HCT116 (cell line): ENCODE data around the gene PRLR. TPM values are rescaled to one million over a fixed set of nuclear protein-coding genes. Genes with fewer than 3 reads are reported as not detected.

Experiments used
- ATAC-seq: fragments of 200-7000 bp; cut with Tn5 transposase; 2 replicates; pipeline ENCODE4 v1.9.1; 2020; ENCODE audit warnings: mild to moderate bottlenecking, moderate library complexity
- BruUV-seq: library from RNA; stranded (reverse); fragments of 400-500 nt; replicated peaks from 2 replicates; lab custom pipeline; 2021; lab: Mats Ljungman, UMichigan
- CTCF ChIA-PET: fragments of 300-600 bp; sonication (Branson Sonifier 250); formaldehyde crosslinking; loops from one replicate; lab custom pipeline; 2021; ENCODE audit warnings: antibody characterized with exemption; lab: Charles Lee
- POLR2A ChIA-PET: fragments of 300-600, 350-600 bp; sonication (Branson Sonifier 250); formaldehyde crosslinking; loops from one replicate; lab custom pipeline; 2021; ENCODE audit warnings: antibody characterized with exemption; lab: Charles Lee
- RAD21 ChIA-PET, 2 experiments: fragments of 300-600 bp; sonication (Branson Sonifier 250); formaldehyde crosslinking; loops; one replicate each; lab custom pipeline; 2023; ENCODE audit warnings: low total read pairs in 2 of 2; ENCODE audit not compliant: uncharacterized antibody in 2 of 2, unreplicated experiment in 2 of 2, low non-redundant PET in 1 of 2; lab: Charles Lee
- DNase-seq: peaks from one replicate; pipeline ENCODE4 v3.0.0-alpha.2; 2010; ENCODE audit warnings: low read depth, low spot score
- H2AFZ ChIP-seq: fragments of 200-600 bp; shearing (Covaris generic), sonication (generic); 2 replicates; pipeline ENCODE4 v1.6.1; 2017; ENCODE audit warnings: low read depth, mixed run types, mixed read lengths, antibody characterized with exemption, low read length; ENCODE audit not compliant: poor library complexity, severe bottlenecking
- H3K27ac ChIP-seq: 2 replicates; pipeline ENCODE4 v1.5.1; 2012; ENCODE audit warnings: low read depth, low read length
- H3K27me3 ChIP-seq: fragments of 200-600 bp; sonication (generic); 2 replicates; pipeline ENCODE4 v1.6.1; 2016; ENCODE audit warnings: mixed run types, low read length, mixed read lengths; ENCODE audit not compliant: insufficient read depth
- H3K36me3 ChIP-seq, 2 experiments: fragments of 200-500 bp in 1 of 2; fragments of 200-600 bp in 1 of 2; sonication (Bioruptor generic) in 1 of 2; sonication (generic) in 1 of 2; 2 replicates each; pipeline versions ENCODE4 v1.5.1 to v1.6.1; 2014 to 2016; ENCODE audit warnings: low read length in 2 of 2, inconsistent platforms in 1 of 2, mixed read lengths in 1 of 2, mixed run types in 1 of 2; ENCODE audit not compliant: insufficient read depth in 2 of 2, control insufficient read depth in 1 of 2
- H3K4me1 ChIP-seq, 2 experiments: fragments of 200-600 bp in 1 of 2; sonication (generic) in 1 of 2; 2 replicates each; pipeline versions ENCODE4 v1.5.1 to v1.6.1; 2012 to 2017; ENCODE audit warnings: low read length in 2 of 2, inconsistent platforms in 1 of 2, mild to moderate bottlenecking in 1 of 2, mixed read lengths in 1 of 2, mixed run types in 1 of 2, moderate library complexity in 1 of 2; ENCODE audit not compliant: insufficient read depth in 2 of 2, control insufficient read depth in 1 of 2
- H3K4me2 ChIP-seq: fragments of 200-600 bp; sonication (generic); 2 replicates; pipeline ENCODE4 v1.6.1; 2017; ENCODE audit warnings: mixed run types, low read length, mixed read lengths
- H3K4me3 ChIP-seq, 2 experiments: fragments of 200-600 bp in 1 of 2; sonication (generic) in 1 of 2; replicated peaks in 1 of 2; 2 replicates each; pipeline ENCODE4 v1.5.1; 2011 to 2016; ENCODE audit warnings: low read length in 2 of 2, control low read depth in 1 of 2, low read depth in 1 of 2, mild to moderate bottlenecking in 1 of 2, mixed read lengths in 1 of 2, mixed run types in 1 of 2
- H3K79me2 ChIP-seq: fragments of 200-600 bp; sonication (generic); 2 replicates; pipeline ENCODE4 v1.6.1; 2017; ENCODE audit warnings: mild to moderate bottlenecking, mixed run types, low read length, moderate library complexity, mixed read lengths; ENCODE audit not compliant: insufficient read depth
- H3K9ac ChIP-seq: fragments of 200-600 bp; sonication (generic); 2 replicates; pipeline ENCODE4 v1.6.1; 2016; ENCODE audit warnings: low read length, mixed read lengths
- H3K9me2 ChIP-seq: fragments of 200-600 bp; sonication (generic), shearing (Covaris generic); 2 replicates; pipeline ENCODE4 v1.6.1; 2017; ENCODE audit warnings: mixed run types, mild to moderate bottlenecking, moderate library complexity; ENCODE audit not compliant: insufficient read depth
- H3K9me3 ChIP-seq, 2 experiments: fragments of 200-500 bp in 1 of 2; fragments of 200-600 bp in 1 of 2; sonication (Bioruptor generic) in 1 of 2; sonication (generic) in 1 of 2; 2 replicates each; pipeline ENCODE4 v1.6.1; 2014 to 2017; ENCODE audit warnings: low read length in 2 of 2, mixed read lengths in 2 of 2, inconsistent platforms in 1 of 2, low read depth in 1 of 2, mild to moderate bottlenecking in 1 of 2, mixed run types in 1 of 2, moderate library complexity in 1 of 2; ENCODE audit not compliant: control insufficient read depth in 1 of 2, insufficient read depth in 1 of 2
- H4K20me1 ChIP-seq: fragments of 200-600 bp; sonication (generic), shearing (Covaris generic); 2 replicates; pipeline ENCODE4 v1.6.1; 2017; ENCODE audit warnings: mixed run types, mild to moderate bottlenecking, moderate library complexity; ENCODE audit not compliant: insufficient read depth
- CBX3 ChIP-seq: IDR thresholded peaks from 2 replicates; pipeline ENCODE4 v1.6.1; 2012; ENCODE audit warnings: low read depth
- CEBPB ChIP-seq: IDR thresholded peaks from 2 replicates; pipeline ENCODE4 v1.6.1; 2012; ENCODE audit warnings: low read depth
- EGR1 ChIP-seq: IDR thresholded peaks from 2 replicates; pipeline ENCODE4 v1.6.1; 2012; ENCODE audit warnings: low read depth
- JUND ChIP-seq: IDR thresholded peaks from 2 replicates; pipeline ENCODE4 v1.6.1; 2012
- POLR2A ChIP-seq: IDR thresholded peaks from 2 replicates; pipeline ENCODE4 v1.7.0; 2011; ENCODE audit warnings: borderline replicate concordance; ENCODE audit not compliant: insufficient read depth, insufficient read length; ENCODE audit errors: extremely low read depth
- SP1 ChIP-seq: IDR thresholded peaks from 2 replicates; pipeline ENCODE4 v1.6.1; 2012; ENCODE audit warnings: low read depth
- ZNF274 ChIP-seq: fragments of 200-500 bp; sonication (Bioruptor generic); IDR thresholded peaks from 2 replicates; pipeline ENCODE4 v1.6.1; 2014; ENCODE audit warnings: mild to moderate bottlenecking, low read depth, low read length, inconsistent platforms
- intact Hi-C: fragments of 100-400 bp; cut with micrococcal nuclease; formaldehyde crosslinking; loops from 2 replicates; pipeline ENCODE4 v1.10.0; 2022
- total RNA-seq: library from RNA; stranded (reverse); gene quantifications from one replicate; pipeline ENCODE4 v1.2.1, GENCODE V29; 2021; ENCODE audit not compliant: unreplicated experiment
- TF ChIP-seq, protein P1 (sequence below): IDR thresholded peaks from 2 replicates; pipeline ENCODE4 v1.6.1; 2012; ENCODE audit warnings: low read depth
- TF ChIP-seq, protein P2 (sequence below): IDR thresholded peaks from 2 replicates; pipeline ENCODE4 v1.6.1; 2012

Gene PRLR
- total RNA-seq, 1 experiment from 2014 or later: 0.10 TPM

DNA sequence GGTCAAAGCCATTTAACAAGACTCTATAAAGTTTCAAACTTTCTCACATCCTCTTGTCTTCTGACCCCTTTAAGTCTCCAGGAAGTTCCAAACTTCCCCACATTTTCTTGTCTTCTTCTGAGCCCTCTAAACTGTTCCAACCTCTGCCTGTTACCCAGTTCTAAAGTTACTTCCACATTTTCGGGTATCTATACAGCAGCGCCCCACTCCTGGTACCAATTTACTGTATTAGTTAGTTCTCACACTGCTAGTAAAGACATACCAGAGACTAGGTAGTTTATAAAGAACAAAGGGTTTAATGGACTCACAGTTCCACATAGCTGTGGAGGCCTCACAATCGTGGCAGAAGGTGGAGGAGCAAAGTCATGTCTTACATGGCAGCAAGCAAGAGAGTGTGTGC is 23.3 kb upstream of the PRLR start:
- TF ChIP-seq ZNF274: no peak
- TF ChIP-seq EGR1: no peak
- TF ChIP-seq, protein P1, sequence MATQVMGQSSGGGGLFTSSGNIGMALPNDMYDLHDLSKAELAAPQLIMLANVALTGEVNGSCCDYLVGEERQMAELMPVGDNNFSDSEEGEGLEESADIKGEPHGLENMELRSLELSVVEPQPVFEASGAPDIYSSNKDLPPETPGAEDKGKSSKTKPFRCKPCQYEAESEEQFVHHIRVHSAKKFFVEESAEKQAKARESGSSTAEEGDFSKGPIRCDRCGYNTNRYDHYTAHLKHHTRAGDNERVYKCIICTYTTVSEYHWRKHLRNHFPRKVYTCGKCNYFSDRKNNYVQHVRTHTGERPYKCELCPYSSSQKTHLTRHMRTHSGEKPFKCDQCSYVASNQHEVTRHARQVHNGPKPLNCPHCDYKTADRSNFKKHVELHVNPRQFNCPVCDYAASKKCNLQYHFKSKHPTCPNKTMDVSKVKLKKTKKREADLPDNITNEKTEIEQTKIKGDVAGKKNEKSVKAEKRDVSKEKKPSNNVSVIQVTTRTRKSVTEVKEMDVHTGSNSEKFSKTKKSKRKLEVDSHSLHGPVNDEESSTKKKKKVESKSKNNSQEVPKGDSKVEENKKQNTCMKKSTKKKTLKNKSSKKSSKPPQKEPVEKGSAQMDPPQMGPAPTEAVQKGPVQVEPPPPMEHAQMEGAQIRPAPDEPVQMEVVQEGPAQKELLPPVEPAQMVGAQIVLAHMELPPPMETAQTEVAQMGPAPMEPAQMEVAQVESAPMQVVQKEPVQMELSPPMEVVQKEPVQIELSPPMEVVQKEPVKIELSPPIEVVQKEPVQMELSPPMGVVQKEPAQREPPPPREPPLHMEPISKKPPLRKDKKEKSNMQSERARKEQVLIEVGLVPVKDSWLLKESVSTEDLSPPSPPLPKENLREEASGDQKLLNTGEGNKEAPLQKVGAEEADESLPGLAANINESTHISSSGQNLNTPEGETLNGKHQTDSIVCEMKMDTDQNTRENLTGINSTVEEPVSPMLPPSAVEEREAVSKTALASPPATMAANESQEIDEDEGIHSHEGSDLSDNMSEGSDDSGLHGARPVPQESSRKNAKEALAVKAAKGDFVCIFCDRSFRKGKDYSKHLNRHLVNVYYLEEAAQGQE: no peak
- TF ChIP-seq JUND: no peak
- TF ChIP-seq, protein P2, sequence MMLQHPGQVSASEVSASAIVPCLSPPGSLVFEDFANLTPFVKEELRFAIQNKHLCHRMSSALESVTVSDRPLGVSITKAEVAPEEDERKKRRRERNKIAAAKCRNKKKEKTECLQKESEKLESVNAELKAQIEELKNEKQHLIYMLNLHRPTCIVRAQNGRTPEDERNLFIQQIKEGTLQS: no peak
- no peak for TF ChIP-seq CBX3
- TF ChIP-seq POLR2A: no peak
- no peak for TF ChIP-seq SP1
- no peak for TF ChIP-seq CEBPB
- TF ChIP-seq, all 23 proteins: peak for 0
- CTCF ChIA-PET: no interaction called here

More for the DNA sequence above, 23.3 kb upstream of the PRLR start:
- no peaks in the 10 kb centered on the region for H3K4me1 ChIP-seq
- H3K27me3 ChIP-seq: no peaks in the 10 kb centered on the region
- no peaks in the 10 kb centered on the region for H3K9me2 ChIP-seq
- ATAC-seq (no peak), DNase-seq (no peak)
- H3K9ac ChIP-seq: no peak overlapping the region
- ChIA-PET POLR2A (no interaction called here), RAD21 (no interaction called here)
- H3K4me2 ChIP-seq: no peak overlapping the region
- intact Hi-C loops: no loop called here
- BruUV-seq: no TSS peak
- H4K20me1 ChIP-seq: no peaks in the 10 kb centered on the region
- H3K36me3 ChIP-seq: no peaks in the 10 kb centered on the region
- H3K27ac ChIP-seq: no peak overlapping the region
- no peaks in the 10 kb centered on the region; a peak in 1 of 4 replicates for H3K9me3 ChIP-seq
- H2AFZ ChIP-seq: no peak overlapping the region
- H3K79me2 ChIP-seq: no peaks in the 10 kb centered on the region
- no peak overlapping the region for H3K4me3 ChIP-seq
